SU-DHL-6 (cell line): Measurements from ENCODE around the gene PRRC2B.

Source experiments
- EZH2phosphoT487 ChIP-seq: fragments of 200-600 bp; sonication (generic), shearing (Covaris generic); conservative IDR thresholded peaks from 2 replicates; pipeline ENCODE4 v1.6.1; 2018; ENCODE audit warnings: mild to moderate bottlenecking, antibody characterized with exemption, low read length, moderate library complexity, mixed read lengths
- TF ChIP-seq, protein P1 (sequence below): fragments of 200-600 bp; sonication (generic); IDR thresholded peaks from one replicate; pipeline ENCODE4 v1.5.1; 2017; ENCODE audit warnings: antibody characterized with exemption, mild to moderate bottlenecking, low read length, moderate library complexity; ENCODE audit not compliant: insufficient read depth, poor library complexity, severe bottlenecking

DNA sequence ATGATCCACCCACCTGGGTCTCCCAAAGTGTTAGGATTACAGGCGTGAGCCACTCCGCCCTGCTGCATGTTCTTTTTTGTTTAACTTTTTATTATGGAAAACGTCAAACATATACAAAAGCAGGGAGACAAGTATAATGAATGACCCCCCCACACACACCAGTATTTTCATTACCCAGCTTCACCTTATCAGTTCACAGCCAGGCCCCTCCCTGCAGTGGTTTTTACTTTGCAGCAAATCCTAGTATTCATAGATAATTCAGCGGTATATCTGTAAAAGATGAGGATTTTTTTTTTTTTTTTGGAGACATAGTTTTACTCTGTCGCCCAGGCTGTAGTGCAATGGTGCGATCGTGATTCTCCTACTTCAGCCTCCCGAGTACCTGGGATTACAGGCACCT lies 111.1 kb downstream of the PRRC2B start:
- TF ChIP-seq, protein P1, sequence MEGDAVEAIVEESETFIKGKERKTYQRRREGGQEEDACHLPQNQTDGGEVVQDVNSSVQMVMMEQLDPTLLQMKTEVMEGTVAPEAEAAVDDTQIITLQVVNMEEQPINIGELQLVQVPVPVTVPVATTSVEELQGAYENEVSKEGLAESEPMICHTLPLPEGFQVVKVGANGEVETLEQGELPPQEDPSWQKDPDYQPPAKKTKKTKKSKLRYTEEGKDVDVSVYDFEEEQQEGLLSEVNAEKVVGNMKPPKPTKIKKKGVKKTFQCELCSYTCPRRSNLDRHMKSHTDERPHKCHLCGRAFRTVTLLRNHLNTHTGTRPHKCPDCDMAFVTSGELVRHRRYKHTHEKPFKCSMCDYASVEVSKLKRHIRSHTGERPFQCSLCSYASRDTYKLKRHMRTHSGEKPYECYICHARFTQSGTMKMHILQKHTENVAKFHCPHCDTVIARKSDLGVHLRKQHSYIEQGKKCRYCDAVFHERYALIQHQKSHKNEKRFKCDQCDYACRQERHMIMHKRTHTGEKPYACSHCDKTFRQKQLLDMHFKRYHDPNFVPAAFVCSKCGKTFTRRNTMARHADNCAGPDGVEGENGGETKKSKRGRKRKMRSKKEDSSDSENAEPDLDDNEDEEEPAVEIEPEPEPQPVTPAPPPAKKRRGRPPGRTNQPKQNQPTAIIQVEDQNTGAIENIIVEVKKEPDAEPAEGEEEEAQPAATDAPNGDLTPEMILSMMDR = no peak
- TF ChIP-seq EZH2phosphoT487 = no peak
